PC-9 (cell line): Measurements from ENCODE around the gene MFNG. TPM values are rescaled to one million over a fixed set of nuclear protein-coding genes. Genes with fewer than 3 reads are reported as not detected.

Experiments
- BruUV-seq: library from RNA; stranded (reverse); fragments of 400-500 nt; replicated peaks from 2 replicates; lab custom pipeline; 2021; lab: Mats Ljungman, UMichigan
- CTCF ChIA-PET: fragments of 300-600 bp; sonication (Branson Sonifier 250); formaldehyde crosslinking; loops from one replicate; lab custom pipeline; 2022; ENCODE audit warnings: antibody characterized with exemption; lab: Charles Lee
- POLR2A ChIA-PET: fragments of 300-600 bp; sonication (Branson Sonifier 250); formaldehyde crosslinking; loops from one replicate; lab custom pipeline; 2022; ENCODE audit warnings: antibody characterized with exemption; ENCODE audit not compliant: unreplicated experiment; lab: Charles Lee
- DNase-seq, 2 experiments: peaks; one replicate each; pipeline versions ENCODE4 v3.0.0 to v3.0.0-alpha.2; 2015 to 2022; ENCODE audit warnings: mixed read lengths in 1 of 2
- H2AFZ ChIP-seq: fragments of 200-600 bp; sonication (generic); 2 replicates; pipeline ENCODE4 v1.8.1; 2017; ENCODE audit warnings: antibody characterized with exemption
- H3F3A ChIP-seq: fragments of 200-600 bp; sonication (generic); 2 replicates; pipeline ENCODE4 v1.8.1; 2017; ENCODE audit warnings: antibody characterized with exemption, mild to moderate bottlenecking, low read depth; ENCODE audit not compliant: insufficient read depth
- H3K27ac ChIP-seq: fragments of 200-600 bp; sonication (generic); 2 replicates; pipeline ENCODE4 v1.6.1; 2016; ENCODE audit warnings: mixed run types
- H3K27me3 ChIP-seq: fragments of 200-600 bp; sonication (generic); 2 replicates; pipeline ENCODE4 v1.6.1; 2016; ENCODE audit warnings: low read depth, mixed run types; ENCODE audit not compliant: insufficient read depth
- H3K36me3 ChIP-seq: fragments of 200-600 bp; sonication (generic); 2 replicates; pipeline ENCODE4 v1.6.1; 2016; ENCODE audit warnings: low read depth, mixed run types
- H3K4me1 ChIP-seq: fragments of 200-600 bp; sonication (generic); replicated peaks from 2 replicates; pipeline ENCODE4 v1.6.1; 2016; ENCODE audit warnings: mixed run types; ENCODE audit not compliant: insufficient read depth
- H3K4me2 ChIP-seq: fragments of 200-600 bp; sonication (generic); 2 replicates; pipeline ENCODE4 v1.6.1; 2017; ENCODE audit warnings: mixed run types
- H3K4me3 ChIP-seq: fragments of 200-600 bp; sonication (generic); 2 replicates; pipeline ENCODE4 v1.6.1; 2016; ENCODE audit warnings: mixed run types
- H3K79me2 ChIP-seq: fragments of 200-600 bp; sonication (generic); 2 replicates; pipeline ENCODE4 v1.6.1; 2017; ENCODE audit warnings: low read depth, mixed run types
- H3K9me2 ChIP-seq: fragments of 200-600 bp; sonication (generic); 2 replicates; pipeline ENCODE4 v1.8.1; 2017; ENCODE audit warnings: mild to moderate bottlenecking; ENCODE audit not compliant: insufficient read depth
- H3K9me3 ChIP-seq: fragments of 200-600 bp; sonication (generic); 2 replicates; pipeline ENCODE4 v1.8.1; 2016; ENCODE audit warnings: low read depth; ENCODE audit not compliant: insufficient read depth
- H4K20me1 ChIP-seq: fragments of 200-600 bp; sonication (generic); 2 replicates; pipeline ENCODE4 v1.8.1; 2017; ENCODE audit not compliant: insufficient read depth
- CTCF ChIP-seq: fragments of 200-600 bp; sonication (generic); conservative IDR thresholded peaks from 2 replicates; pipeline ENCODE4 v1.6.1; 2017; ENCODE audit warnings: mixed run types, antibody characterized with exemption, mild to moderate bottlenecking, moderate library complexity
- EZH2 ChIP-seq: fragments of 200-600 bp; sonication (generic); IDR thresholded peaks from 2 replicates; pipeline ENCODE4 v1.8.0; 2017; ENCODE audit warnings: antibody characterized with exemption, low read depth
- intact Hi-C: fragments of 100-400 bp; cut with micrococcal nuclease; formaldehyde crosslinking; loops from one replicate; pipeline ENCODE4 v1.10.0; 2022; ENCODE audit not compliant: unreplicated experiment
- total RNA-seq: library from RNA; stranded (reverse); gene quantifications from 2 replicates; pipeline ENCODE4 v1.2.3, GENCODE V29; 2021

Gene MFNG
- total RNA-seq, 1 experiment from 2014 or later = 28.1 TPM

GRCh38 chr22:37509059-37509860 lies 23.1 kb upstream of the MFNG start:
- TSS peak; percentile 81 for BruUV-seq
- Histone ChIP-seq H3K9me2 (no peaks in the 10 kb centered on the region), H3K4me2 (peak overlapping the region; percentile 72), H3K79me2 (peaks cover 37% of the 10 kb centered on the region), H3K27me3 (no peaks in the 10 kb centered on the region), H3F3A (peaks cover 63% of the 10 kb centered on the region), H3K4me1 (peaks cover 62% of the 10 kb centered on the region), H3K36me3 (peaks cover 23% of the 10 kb centered on the region), H2AFZ (no peak overlapping the region), H3K9me3 (no peaks in the 10 kb centered on the region), H3K4me3 (peak overlapping the region; percentile 3; the same call in 1 of the 2 replicates), H3K27ac (peak overlapping the region; percentile 74), H4K20me1 (no peaks in the 10 kb centered on the region)
- ChIA-PET POLR2A (interaction anchor here (0.5 to 1.0 kb wide), 4 partner anchors 33 to 924 kb away, joined by 3 to 26 read pairs (median 5); no protein-coding TSS in a partner anchor), CTCF (interaction anchor here (0.6 to 1.9 kb wide), 10 partner anchors 14 to 1145 kb away, joined by 3 to 5 read pairs (median 4); no protein-coding TSS in a partner anchor)
- peak in 1 of 2 experiments; percentile 72 for DNase-seq
- intact Hi-C loops = no loop called here
- TF ChIP-seq CTCF (no peak), EZH2 (no peak)

- peaks cover 63% of the 10 kb centered on the region for H3F3A ChIP-seq
- H4K20me1 ChIP-seq = no peaks in the 10 kb centered on the region
- no peak overlapping the region for H2AFZ ChIP-seq
- peaks cover 30% of the 10 kb centered on the region for H3K79me2 ChIP-seq
- H3K9me2 ChIP-seq = no peaks in the 10 kb centered on the region
- peak overlapping the region; percentile 74 for H3K27ac ChIP-seq
- no peaks in the 10 kb centered on the region for H3K27me3 ChIP-seq
- ChIA-PET CTCF (interaction anchor here (0.6 to 1.9 kb wide), 12 partner anchors 15 to 355 kb away, joined by 3 to 11 read pairs (median 4); partner anchors contain the start of gene GCAT), POLR2A (interaction anchor here (0.5 to 1.0 kb wide), 4 partner anchors 33 to 830 kb away, joined by 3 to 7 read pairs (median 4); no protein-coding TSS in a partner anchor)
- H3K36me3 ChIP-seq = peaks cover 23% of the 10 kb centered on the region
- peaks cover 61% of the 10 kb centered on the region for H3K4me1 ChIP-seq
- H3K4me2 ChIP-seq = peak overlapping the region; percentile 72
- BruUV-seq = no TSS peak
- TF ChIP-seq CTCF (peak; percentile 37; the same call in 1 of the 2 replicates), EZH2 (no peak)
- peak overlapping the region; percentile 3; the same call in 1 of the 2 replicates for H3K4me3 ChIP-seq
- DNase-seq = peak; percentile 59 to 90
- no peaks in the 10 kb centered on the region for H3K9me3 ChIP-seq
- intact Hi-C loops = loop anchor here (1.0 kb wide), 1 partner anchor 30 kb away; no protein-coding TSS in a partner anchor
Measured at GRCh38 chr22:37508431-37508992, 22.3 kb upstream of the MFNG start.

GRCh38 chr22:37507731-37508130 lies 21.5 kb upstream of the MFNG start:
- CTCF ChIA-PET = interaction anchor here (0.6 to 1.9 kb wide), 9 partner anchors 18 to 300 kb away, joined by 3 to 11 read pairs (median 4); partner anchors contain the start of gene GCAT
- intact Hi-C loops = loop anchor here (1.0 kb wide), 1 partner anchor 31 kb away; no protein-coding TSS in a partner anchor
- Histone ChIP-seq H3K36me3 (peaks cover 23% of the 10 kb centered on the region), H3K9me2 (no peaks in the 10 kb centered on the region), H2AFZ (no peak overlapping the region), H3K27me3 (no peaks in the 10 kb centered on the region), H3F3A (peaks cover 60% of the 10 kb centered on the region), H3K4me2 (no peak overlapping the region), H3K4me3 (no peak overlapping the region), H4K20me1 (no peaks in the 10 kb centered on the region), H3K4me1 (peaks cover 60% of the 10 kb centered on the region), H3K27ac (peak overlapping the region; percentile 74; the same call in 1 of the 2 replicates), H3K79me2 (peaks cover 26% of the 10 kb centered on the region), H3K9me3 (no peaks in the 10 kb centered on the region)
- no TSS peak for BruUV-seq
- DNase-seq = no peak
- TF ChIP-seq CTCF = no peak
- TF ChIP-seq EZH2 = no peak
- POLR2A ChIA-PET = interaction anchor here (1.0 kb wide), 1 partner anchor 34 kb away, joined by 3 read pairs; no protein-coding TSS in a partner anchor
